OCI-LY1 (cell line): ENCODE measurements around the gene CGREF1.
"Not testable (repeated sequence)": the region's sequence is repeated elsewhere in the genome, so short reads cannot be mapped to it uniquely, and the experiment has no call there.

Experiments
- H2AFZ ChIP-seq: fragments of 200-600 bp; sonication (generic), shearing (Covaris generic); 2 replicates; pipeline ENCODE4 v1.6.0; 2014; ENCODE audit warnings: antibody characterized with exemption, mild to moderate bottlenecking, low read length
- H3F3A ChIP-seq: fragments of 200-600 bp; sonication (generic), shearing (Covaris generic); 2 replicates; pipeline ENCODE4 v1.6.0; 2014; ENCODE audit warnings: mild to moderate bottlenecking, antibody characterized with exemption, low read length, moderate library complexity; ENCODE audit not compliant: insufficient read depth
- H3K27ac ChIP-seq: fragments of 200-600 bp; sonication (generic); 2 replicates; pipeline ENCODE4 v1.5.1; 2014; ENCODE audit warnings: low read length, mixed run types, mild to moderate bottlenecking, low read depth; ENCODE audit not compliant: poor library complexity, severe bottlenecking
- H3K27me3 ChIP-seq: fragments of 200-600 bp; sonication (generic); 2 replicates; pipeline ENCODE4 v1.6.0; 2014; ENCODE audit warnings: antibody characterized with exemption, mild to moderate bottlenecking, low read length, moderate library complexity; ENCODE audit not compliant: insufficient read depth
- H3K36me3 ChIP-seq: fragments of 200-600 bp; sonication (generic); 2 replicates; pipeline ENCODE4 v1.6.1; 2014; ENCODE audit warnings: mild to moderate bottlenecking, antibody characterized with exemption, low read length, moderate library complexity, mixed read lengths; ENCODE audit not compliant: insufficient read depth
- H3K4me1 ChIP-seq: fragments of 200-600 bp; sonication (generic); 2 replicates; pipeline ENCODE4 v1.5.1; 2014; ENCODE audit warnings: mild to moderate bottlenecking, low read length, moderate library complexity; ENCODE audit not compliant: insufficient read depth, severe bottlenecking
- H3K4me2 ChIP-seq: fragments of 200-600 bp; sonication (generic), shearing (Covaris generic); 2 replicates; pipeline ENCODE4 v1.6.1; 2014; ENCODE audit warnings: low read length
- H3K4me3 ChIP-seq: fragments of 200-600 bp; sonication (generic); 2 replicates; pipeline ENCODE4 v1.5.1; 2014; ENCODE audit warnings: low read length, low read depth, mild to moderate bottlenecking, mixed read lengths; ENCODE audit not compliant: poor library complexity, severe bottlenecking
- H3K79me2 ChIP-seq: fragments of 200-600 bp; shearing (Covaris generic); 2 replicates; pipeline ENCODE4 v1.6.1; 2016; ENCODE audit warnings: mixed run types, low read length, mixed read lengths; ENCODE audit not compliant: insufficient read depth
- H3K9ac ChIP-seq: fragments of 200-600 bp; sonication (generic), shearing (Covaris generic); 2 replicates; pipeline ENCODE4 v1.6.1; 2014; ENCODE audit warnings: mild to moderate bottlenecking, low read length, mixed read lengths
- H3K9me2 ChIP-seq: fragments of 200-600 bp; sonication (generic), shearing (Covaris generic); 2 replicates; pipeline ENCODE4 v1.6.1; 2014; ENCODE audit warnings: low read depth, mild to moderate bottlenecking, low read length, mixed read lengths
- H3K9me3 ChIP-seq: fragments of 200-600 bp; shearing (Covaris generic); 2 replicates; pipeline ENCODE4 v1.6.1; 2014; ENCODE audit warnings: low read length, mixed read lengths
- H4K20me1 ChIP-seq: fragments of 200-600 bp; sonication (generic), shearing (Covaris generic); 2 replicates; pipeline ENCODE4 v1.6.0; 2016; ENCODE audit warnings: mild to moderate bottlenecking, low read length; ENCODE audit not compliant: insufficient read depth
- CTCF ChIP-seq: fragments of 200-600 bp; sonication (generic), shearing (Covaris generic); IDR thresholded peaks from 2 replicates; pipeline ENCODE4 v1.5.1; 2017; ENCODE audit warnings: mild to moderate bottlenecking, antibody characterized with exemption, low read length, moderate library complexity, mixed read lengths
- EZH2 ChIP-seq: fragments of 200-600 bp; sonication (generic), shearing (Covaris generic); IDR thresholded peaks from 2 replicates; pipeline ENCODE4 v1.8.0; 2017; ENCODE audit warnings: borderline replicate concordance, mixed run types, mild to moderate bottlenecking, antibody characterized with exemption, low read length, moderate library complexity, mixed read lengths

CGREF1 gene

DNA sequence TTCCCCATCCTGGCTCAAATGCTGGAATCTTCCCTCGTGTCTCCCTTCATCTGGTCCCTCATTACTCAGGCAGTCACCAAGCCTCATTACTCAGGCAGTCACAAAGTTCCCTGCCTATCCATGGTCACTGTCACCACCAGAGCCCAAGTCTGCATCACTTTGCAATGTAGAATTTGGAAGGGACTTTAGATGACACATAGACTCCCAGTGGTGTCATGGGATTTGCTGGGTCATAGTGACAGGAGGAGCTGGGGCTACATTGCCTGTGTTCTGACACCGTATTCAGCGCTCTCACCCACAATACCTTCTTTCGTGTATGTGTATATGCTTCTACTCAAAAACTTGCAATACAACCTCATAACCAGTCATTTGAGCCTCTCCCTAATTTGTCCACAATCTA lies 42.6 kb downstream of the CGREF1 start:
- Histone ChIP-seq H2AFZ (no peak overlapping the region), H3K27me3 (no peaks in the 10 kb centered on the region; the same call in 1 of the 2 replicates), H3K9ac (no peak overlapping the region), H3K4me3 (no peak overlapping the region), H3K9me2 (no peaks in the 10 kb centered on the region), H3K36me3 (no peaks in the 10 kb centered on the region), H4K20me1 (no peaks in the 10 kb centered on the region), H3K79me2 (no peaks in the 10 kb centered on the region), H3K4me2 (no peak overlapping the region), H3K4me1 (peaks cover 38% of the 10 kb centered on the region), H3K27ac (no peak overlapping the region), H3K9me3 (no peaks in the 10 kb centered on the region), H3F3A (no peaks in the 10 kb centered on the region)
- TF ChIP-seq EZH2: no peak

GRCh38 chr2:27075566-27075871 lies 43.4 kb downstream of the CGREF1 start:
- not testable (repeated sequence) for H3F3A ChIP-seq, H3K79me2 ChIP-seq, H2AFZ ChIP-seq, H3K27me3 ChIP-seq, H3K36me3 ChIP-seq, H3K4me3 ChIP-seq, H3K9me2 ChIP-seq, H3K9ac ChIP-seq, H4K20me1 ChIP-seq, H3K9me3 ChIP-seq
- Histone ChIP-seq H3K4me1 (peaks cover 41% of the 10 kb centered on the region), H3K27ac (peak overlapping the region; percentile 59), H3K4me2 (peak overlapping the region; percentile 42)

DNA sequence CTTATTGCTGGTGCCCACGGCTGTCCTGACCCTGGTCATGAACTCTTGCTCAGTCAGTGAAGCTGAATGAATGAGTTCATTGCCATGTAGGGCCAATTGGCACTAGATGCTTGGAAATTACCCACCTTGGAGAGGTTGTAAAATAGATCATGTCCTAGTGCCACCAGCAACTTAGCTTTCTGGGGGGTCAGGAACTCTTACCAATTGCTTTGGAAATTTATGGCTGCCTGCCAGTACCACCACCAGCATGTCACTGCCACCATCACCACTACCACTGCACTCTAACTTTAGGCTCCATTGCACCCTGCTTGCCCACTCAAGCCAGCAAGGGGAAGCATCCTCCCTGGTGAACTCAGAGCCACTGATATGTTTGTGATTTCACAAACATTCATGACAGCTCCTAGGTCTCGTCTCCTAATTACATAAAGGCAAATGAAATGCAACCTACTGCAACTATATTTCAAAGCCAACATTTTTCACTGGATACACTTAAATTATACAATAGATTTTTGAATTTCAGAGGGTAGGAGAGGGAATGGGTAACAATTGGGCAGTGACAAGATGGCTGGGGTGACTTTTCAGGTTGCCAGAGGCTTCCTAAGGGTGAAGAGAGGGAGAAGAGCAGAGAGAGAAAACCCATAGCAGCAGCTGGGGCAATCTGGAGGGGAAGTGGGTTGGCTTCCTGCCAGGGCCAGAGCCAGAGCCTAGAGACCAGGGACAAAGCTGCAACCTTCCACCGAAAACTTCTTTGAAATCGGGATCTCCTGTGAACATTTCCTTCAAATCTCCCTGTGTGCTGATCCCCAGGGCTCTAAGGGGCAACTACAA lies 44.0 kb downstream of the CGREF1 start:
- no peaks in the 10 kb centered on the region for H3K9me2 ChIP-seq
- H3K27me3 ChIP-seq: no peaks in the 10 kb centered on the region; the same call in 1 of the 2 replicates
- H3F3A ChIP-seq: no peaks in the 10 kb centered on the region
- peaks cover 5% of the 10 kb centered on the region; the same call in 1 of the 2 replicates for H3K36me3 ChIP-seq
- H3K9me3 ChIP-seq: no peaks in the 10 kb centered on the region
- peak overlapping the region; percentile 42 for H3K4me2 ChIP-seq
- peaks cover 47% of the 10 kb centered on the region for H3K4me1 ChIP-seq
- TF ChIP-seq EZH2 (no peak), CTCF (no peak)
- H3K79me2 ChIP-seq: peaks cover 10% of the 10 kb centered on the region; the same call in 1 of the 2 replicates
- H3K4me3 ChIP-seq: no peak overlapping the region
- H4K20me1 ChIP-seq: no peaks in the 10 kb centered on the region
- no peak overlapping the region for H2AFZ ChIP-seq
- no peak overlapping the region; the same call in 1 of the 2 replicates for H3K9ac ChIP-seq
- H3K27ac ChIP-seq: peak overlapping the region; percentile 59

DNA sequence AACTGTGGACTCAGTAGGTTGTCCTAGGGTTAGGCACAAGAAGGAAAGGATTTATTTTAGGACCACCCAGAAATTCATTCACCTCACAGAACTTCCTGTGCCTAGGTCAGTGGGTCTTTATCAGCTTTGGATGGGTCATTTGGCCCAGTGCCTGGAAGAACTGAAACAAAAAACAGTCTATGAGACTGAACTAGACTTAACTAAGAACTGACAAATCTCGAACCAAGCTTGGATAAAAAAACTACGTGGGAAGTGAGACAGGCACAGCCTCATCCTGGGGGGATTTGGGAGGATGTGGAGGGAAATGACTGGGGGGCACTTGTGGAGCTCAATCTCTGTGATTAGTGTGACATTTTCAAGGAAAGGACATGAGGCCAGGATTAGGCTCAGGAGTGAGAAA lies 45.1 kb downstream of the CGREF1 start:
- TF ChIP-seq CTCF (no peak), EZH2 (no peak)
- Histone ChIP-seq H3K9me3 (no peaks in the 10 kb centered on the region), H3K4me3 (no peak overlapping the region), H3K9ac (no peak overlapping the region), H3K4me2 (no peak overlapping the region), H3K27ac (peak overlapping the region; percentile 30), H2AFZ (no peak overlapping the region), H3K36me3 (peaks cover 16% of the 10 kb centered on the region; the same call in 1 of the 2 replicates), H3K27me3 (no peaks in the 10 kb centered on the region), H4K20me1 (no peaks in the 10 kb centered on the region), H3F3A (no peaks in the 10 kb centered on the region), H3K4me1 (peaks cover 52% of the 10 kb centered on the region), H3K79me2 (peaks cover 13% of the 10 kb centered on the region; the same call in 1 of the 2 replicates), H3K9me2 (no peaks in the 10 kb centered on the region)
